GM12878 (cell line): ENCODE measurements around the gene SMIM31. TPM values are rescaled to one million over a fixed set of nuclear protein-coding genes. Genes with fewer than 3 reads are reported as not detected.

Experiments used
- ATAC-seq: fragments of 200-7000 bp; cut with Tn5 transposase; 3 replicates; pipeline ENCODE4 v1.9.1; 2020; ENCODE audit warnings: mild to moderate bottlenecking, moderate library complexity
- BruUV-seq: library from RNA; stranded (reverse); fragments of 400-500 nt; replicated peaks from 2 replicates; lab custom pipeline; 2021; lab: Mats Ljungman, UMichigan
- CTCF ChIA-PET: fragments of 300-600 bp; sonication (Branson Sonifier 250); formaldehyde crosslinking; extraction: SDS; loops from one replicate; lab custom pipeline; 2021; ENCODE audit warnings: inconsistent platforms; lab: Yijun Ruan, JAX
- POLR2A ChIA-PET: fragments of 350-600 bp; formaldehyde crosslinking; extraction: SDS; loops from one replicate; lab custom pipeline; 2021; ENCODE audit warnings: inconsistent platforms; lab: Charles Lee
- RAD21 ChIA-PET: fragments of 300-600 bp; sonication (Branson Sonifier 250); formaldehyde crosslinking; loops from one replicate; lab custom pipeline; 2023; ENCODE audit warnings: antibody characterized with exemption; ENCODE audit not compliant: unreplicated experiment; lab: Charles Lee
- SMC1A ChIA-PET: fragments of 300-600 bp; sonication (Branson Sonifier 250); formaldehyde crosslinking; loops from one replicate; lab custom pipeline; 2023; ENCODE audit not compliant: unreplicated experiment, uncharacterized antibody; lab: Charles Lee
- DNase-seq: peaks from one replicate; pipeline ENCODE4 v3.0.0-alpha.2; 2011; ENCODE audit warnings: low read depth, low spot score
- FAIRE-seq: peaks from 3 replicates; lab custom pipeline; 2011; peaks lifted over from hg19 to GRCh38; lab: Jason Lieb, UNC
- H2AFZ ChIP-seq: 2 replicates; pipeline ENCODE4 v1.6.0; 2011; ENCODE audit warnings: low read depth, low read length, control low read depth; ENCODE audit not compliant: control insufficient read depth
- H3K27ac ChIP-seq: 2 replicates; pipeline ENCODE4 v1.5.1; 2011; ENCODE audit warnings: control low read depth; ENCODE audit not compliant: control insufficient read depth, insufficient read depth
- H3K27me3 ChIP-seq, 2 experiments: replicated peaks in 1 of 2; 2 replicates each; pipeline versions ENCODE4 v1.6.0 to v1.6.1; 2011; ENCODE audit warnings: low read length in 1 of 2; ENCODE audit not compliant: control insufficient read depth in 2 of 2, insufficient read depth in 2 of 2
- H3K36me3 ChIP-seq, 2 experiments: 2 replicates each; pipeline ENCODE4 v1.5.1; 2011; ENCODE audit warnings: low read length in 1 of 2; ENCODE audit not compliant: control insufficient read depth in 2 of 2, insufficient read depth in 2 of 2
- H3K4me1 ChIP-seq: 2 replicates; pipeline ENCODE4 v1.6.1; 2011; ENCODE audit warnings: mild to moderate bottlenecking, low read length, moderate library complexity, mixed read lengths; ENCODE audit not compliant: control insufficient read depth, insufficient read depth
- H3K4me2 ChIP-seq: 2 replicates; pipeline ENCODE4 v1.6.0; 2011; ENCODE audit warnings: control low read depth; ENCODE audit not compliant: control insufficient read depth, insufficient read depth
- H3K4me3 ChIP-seq: fragments of 200-600 bp; sonication (generic); 2 replicates; pipeline ENCODE4 v1.5.1; 2016
- H3K79me2 ChIP-seq: 2 replicates; pipeline ENCODE4 v1.6.0; 2011; ENCODE audit warnings: low read length; ENCODE audit not compliant: control insufficient read depth, insufficient read depth
- H3K9ac ChIP-seq: 2 replicates; pipeline ENCODE4 v1.8.0; 2011; ENCODE audit warnings: low read length, control low read depth, mixed read lengths; ENCODE audit not compliant: control insufficient read depth, insufficient read depth
- H3K9me3 ChIP-seq: replicated peaks from 3 replicates; pipeline ENCODE4 v1.5.1; 2011; ENCODE audit warnings: mild to moderate bottlenecking, low read length; ENCODE audit not compliant: control insufficient read depth, insufficient read depth
- H4K20me1 ChIP-seq: 2 replicates; pipeline ENCODE4 v1.6.0; 2011; ENCODE audit not compliant: control insufficient read depth, insufficient read depth
- BACH1 ChIP-seq: fragments of 450-650 bp; IDR thresholded peaks from 2 replicates; pipeline ENCODE4 v1.6.1; 2017; ENCODE audit warnings: mild to moderate bottlenecking, borderline replicate concordance
- CBX5 ChIP-seq: sonication (generic); IDR thresholded peaks from 2 replicates; pipeline ENCODE4 v1.6.1; 2016; ENCODE audit warnings: low read depth, moderate library complexity, mild to moderate bottlenecking, inconsistent platforms
- CHD4 ChIP-seq: fragments of 200-600 bp; sonication (generic); IDR thresholded peaks from 2 replicates; pipeline ENCODE4 v1.6.1; 2016; ENCODE audit warnings: mild to moderate bottlenecking
- CREB1 ChIP-seq: IDR thresholded peaks from 2 replicates; pipeline ENCODE4 v1.6.1; 2012; ENCODE audit warnings: low read depth, mild to moderate bottlenecking, inconsistent platforms
- E2F4 ChIP-seq: IDR thresholded peaks from 2 replicates; pipeline ENCODE4 v1.6.1; 2012; ENCODE audit warnings: low read depth, low read length, improper control_type of control experiment
- EP300 ChIP-seq, 2 experiments: fragments of 150-350 bp in 1 of 2; IDR thresholded peaks; 2 replicates each; pipeline ENCODE4 v1.6.1; 2011 to 2012; ENCODE audit warnings: low read depth in 2 of 2, low read length in 2 of 2, borderline replicate concordance in 1 of 2, improper control_type of control experiment in 1 of 2, inconsistent platforms in 1 of 2; ENCODE audit not compliant: control insufficient read depth in 1 of 2
- FOS ChIP-seq: IDR thresholded peaks from 3 replicates; pipeline ENCODE4 v1.6.1; 2011; ENCODE audit warnings: borderline replicate concordance; ENCODE audit not compliant: insufficient read length; ENCODE audit errors: extremely low read depth
- KAT2A ChIP-seq: conservative IDR thresholded peaks from 2 replicates; pipeline ENCODE4 v1.6.1; 2011; ENCODE audit warnings: low read depth, low read length; ENCODE audit not compliant: control insufficient read depth
- NR2C1 ChIP-seq: fragments of 450-650 bp; IDR thresholded peaks from 2 replicates; pipeline ENCODE4 v1.6.1; 2017; ENCODE audit warnings: antibody characterized with exemption, mild to moderate bottlenecking, moderate library complexity
- SREBF2 ChIP-seq: IDR thresholded peaks from 2 replicates; pipeline ENCODE4 v1.6.1; 2012; ENCODE audit warnings: mild to moderate bottlenecking, low read length
- SUZ12 ChIP-seq: fragments of 200-600 bp; sonication (generic); IDR thresholded peaks from one replicate; pipeline ENCODE4 v1.6.1; 2018; ENCODE audit warnings: antibody characterized with exemption, mild to moderate bottlenecking; ENCODE audit not compliant: unreplicated experiment
- TBL1XR1 ChIP-seq: IDR thresholded peaks from 2 replicates; pipeline ENCODE4 v1.6.1; 2012; ENCODE audit warnings: low read depth, low read length, improper control_type of control experiment
- WRNIP1 ChIP-seq: IDR thresholded peaks from 2 replicates; pipeline ENCODE4 v1.6.1; 2011; ENCODE audit warnings: low read depth, low read length, improper control_type of control experiment, borderline replicate concordance
- ZBTB4 ChIP-seq: fragments of 450-650 bp; formaldehyde crosslinking; IDR thresholded peaks from 2 replicates; pipeline ENCODE4 v1.4.0; 2022; ENCODE audit warnings: mild to moderate bottlenecking, moderate library complexity
- ZNF207 ChIP-seq: fragments of 450-650 bp; IDR thresholded peaks from 2 replicates; pipeline ENCODE4 v1.6.1; 2014; ENCODE audit warnings: antibody characterized with exemption, mild to moderate bottlenecking, borderline replicate concordance
- ZNF24 ChIP-seq: fragments of 450-650 bp; IDR thresholded peaks from 2 replicates; pipeline ENCODE4 v1.6.1; 2017; ENCODE audit warnings: antibody characterized with exemption, mild to moderate bottlenecking
- ZNF687 ChIP-seq: fragments of 450-650 bp; IDR thresholded peaks from 2 replicates; pipeline ENCODE4 v1.6.1; 2017; ENCODE audit warnings: mild to moderate bottlenecking, moderate library complexity
- ZZZ3 ChIP-seq: IDR thresholded peaks from 2 replicates; pipeline ENCODE4 v1.6.1; 2011; ENCODE audit warnings: low read depth; ENCODE audit not compliant: control insufficient read depth, insufficient read length
- WGBS: methylation state at CpG from one replicate; pipeline ENCODE4 v1.1.6; 2016; ENCODE audit warnings: low lambda C conversion rate; ENCODE audit not compliant: insufficient replicate concordance, insufficient coverage; ENCODE audit errors: missing lambda C conversion rate; 5-methylcytosine and 5-hydroxymethylcytosine counted together
- in situ Hi-C: fragments of 300-500 bp; cut with MboI; formaldehyde crosslinking; loops from 9 replicates; pipeline ENCODE4 v1.14.3; 2018; ENCODE audit warnings: mixed read lengths
- intact Hi-C: fragments of 100-400 bp; cut with micrococcal nuclease; formaldehyde crosslinking; loops from one replicate; pipeline ENCODE4 v1.14.2; 2022; ENCODE audit not compliant: unreplicated experiment
- polyA plus RNA-seq, 11 experiments: library from polyadenylated mRNA; depleted of rRNA in 4 of 11; unstranded in 6 of 11; stranded (reverse) in 5 of 11; fragments of >200 nt; fragmentation: Nextera tagmentation in 4 of 11; fragmentation: Illumina TruSeq in 1 of 11; extraction: Ambion mirVana in 4 of 11; extraction: Trizol in 1 of 11; gene quantifications; 1 replicate in 1 of 11; 2 replicates in 10 of 11; pipeline versions ENCODE4 v1.2.1 to v1.2.3, GENCODE V29; 2011 to 2016; ENCODE audit warnings: inconsistent platforms in 2 of 11, missing spikeins in 2 of 11, low read depth in 1 of 11
- total RNA-seq, 4 experiments: library from RNA; depleted of rRNA in 3 of 4; stranded (reverse); fragments of >200 nt in 3 of 4; fragmentation: Illumina TruSeq in 1 of 4; extraction: Trizol in 1 of 4; gene quantifications; 2 replicates each; pipeline versions ENCODE4 v1.2.1 to v1.2.3, GENCODE V29; 2013 to 2021

SMIM31 gene
- total and polyA plus RNA-seq, 10 of the 15 experiments (the other 5 are each of a cell fraction or from before 2014, with no cell fraction given): not detected

GRCh38 chr4:164824581-164824980 is 70.7 kb downstream of the SMIM31 start:
- Histone ChIP-seq H4K20me1 (no peaks in the 10 kb centered on the region), H3K36me3 (no peaks in the 10 kb centered on the region), H3K79me2 (no peaks in the 10 kb centered on the region), H2AFZ (no peak overlapping the region), H3K27ac (no peak overlapping the region), H3K4me3 (no peak overlapping the region), H3K4me1 (no peaks in the 10 kb centered on the region), H3K27me3 (no peaks in the 10 kb centered on the region), H3K4me2 (no peak overlapping the region), H3K9ac (no peak overlapping the region), H3K9me3 (no peaks in the 10 kb centered on the region)
- TF ChIP-seq SUZ12: no peak
- no peak for TF ChIP-seq E2F4
- no peak for TF ChIP-seq KAT2A
- no peak for TF ChIP-seq CREB1
- TF ChIP-seq ZNF687: no peak
- no peak for TF ChIP-seq SREBF2
- TF ChIP-seq NR2C1: no peak
- no peak for TF ChIP-seq CBX5
- no peak for TF ChIP-seq BACH1
- TF ChIP-seq ZNF207: no peak
- TF ChIP-seq FOS: no peak
- no peak for TF ChIP-seq CHD4
- no peak for TF ChIP-seq ZZZ3
- TF ChIP-seq ZNF24: no peak
- no peak for TF ChIP-seq EP300 (IDR thresholded peaks at IDR 0.05; ENCODE audit: borderline replicate concordance in 1 of 2, control insufficient read depth in 1 of 2, low read depth in 2 of 2, low read length in 2 of 2)
- no peak for TF ChIP-seq TBL1XR1
- no peak for TF ChIP-seq ZBTB4 (CRISPR knock-in tag)
- TF ChIP-seq WRNIP1: no peak
- intact Hi-C loops: no loop called here
- ChIA-PET RAD21 (no interaction called here), POLR2A (no interaction called here), SMC1A (no interaction called here), CTCF (no interaction called here)
- 26% methylated on average over 4 of the region's 4 CpGs for WGBS
- no TSS peak for BruUV-seq
- no peak for FAIRE-seq
- DNase-seq: no peak
- ATAC-seq: no peak
- in situ Hi-C loops: no loop called here
